ENCODE measurements around the gene OSCP1. TPM values are rescaled to one million over a fixed set of nuclear protein-coding genes. Genes with fewer than 3 reads are reported as not detected.

The OSCP1 gene
- total RNA-seq, 1 donor from 2014 or later = 17.1 TPM

GRCh38 chr1:36387141-36387949 lies 62.9 kb downstream of the OSCP1 start:
- DNase-seq (no peak), ATAC-seq (no peak)
- no peaks in the 10 kb centered on the region for H3K9me3 ChIP-seq
- no peaks in the 10 kb centered on the region for H3K27me3 ChIP-seq (ENCODE audit: low read depth)
- no peak for TF ChIP-seq CTCF (IDR thresholded peaks at IDR 0.05)
- intact Hi-C loops (cut with DNase I) = no loop called here
- peaks cover 31% of the 10 kb centered on the region for H3K36me3 ChIP-seq
- peak overlapping the region; percentile 99 for H3K4me3 ChIP-seq
- peak overlapping the region; percentile 97 for H3K27ac ChIP-seq
- H3K4me1 ChIP-seq = peaks cover 60% of the 10 kb centered on the region

DNA sequence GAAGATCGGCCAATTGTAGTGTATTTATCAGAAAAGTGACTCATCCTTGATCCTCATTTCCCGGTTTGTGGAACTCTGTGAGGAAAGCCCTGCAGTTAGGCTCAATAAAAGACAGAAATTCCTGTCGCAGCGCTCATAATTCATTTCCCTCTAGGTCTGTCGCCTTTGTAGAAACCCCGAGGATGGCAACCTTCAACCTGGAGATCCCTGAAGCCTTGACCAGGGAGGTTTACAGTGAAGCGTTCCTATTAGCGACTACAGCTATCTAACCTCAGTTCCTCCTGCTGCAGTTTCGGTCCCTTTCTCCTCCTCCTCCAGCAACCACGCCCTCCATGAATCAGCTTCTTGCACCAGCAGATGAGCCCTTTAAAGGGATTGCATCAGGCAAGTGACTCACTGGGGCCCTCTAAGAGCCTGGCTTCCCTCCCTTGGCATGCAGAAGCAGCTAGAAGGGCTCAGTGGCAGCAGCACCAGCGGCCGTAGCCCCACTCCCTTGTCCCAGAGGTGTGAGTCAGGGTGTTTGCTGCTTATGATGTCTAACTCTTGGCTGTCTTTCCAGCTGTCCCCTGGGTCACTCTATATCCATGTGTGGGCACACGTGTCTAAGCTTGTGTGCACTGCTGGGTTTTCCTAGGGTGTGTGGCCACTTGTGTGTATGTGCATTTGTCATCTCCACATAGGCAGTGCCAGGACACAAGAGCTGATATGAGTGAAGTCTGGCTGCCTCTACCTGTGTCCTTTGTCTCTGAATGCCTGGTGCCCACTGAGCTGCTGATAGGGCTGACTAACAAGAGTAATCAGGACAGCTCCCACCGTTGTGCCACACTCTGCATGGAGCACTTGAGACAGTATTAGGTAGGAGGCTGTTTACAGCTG lies 63.7 kb downstream of the OSCP1 start:
- ATAC-seq (peak; percentile 86 to 88), DNase-seq (peak; percentile 94)
- Histone ChIP-seq H3K4me1 (peaks cover 68% of the 10 kb centered on the region), H3K9me3 (no peaks in the 10 kb centered on the region), H3K27me3 (ENCODE audit: low read depth) (no peaks in the 10 kb centered on the region), H3K27ac (peak overlapping the region; percentile 97), H3K4me3 (peak overlapping the region; percentile 99), H3K36me3 (peaks cover 23% of the 10 kb centered on the region)
- TF ChIP-seq CTCF (IDR thresholded peaks at IDR 0.05) = no peak
- intact Hi-C loops (cut with DNase I) = no loop called here

DNA sequence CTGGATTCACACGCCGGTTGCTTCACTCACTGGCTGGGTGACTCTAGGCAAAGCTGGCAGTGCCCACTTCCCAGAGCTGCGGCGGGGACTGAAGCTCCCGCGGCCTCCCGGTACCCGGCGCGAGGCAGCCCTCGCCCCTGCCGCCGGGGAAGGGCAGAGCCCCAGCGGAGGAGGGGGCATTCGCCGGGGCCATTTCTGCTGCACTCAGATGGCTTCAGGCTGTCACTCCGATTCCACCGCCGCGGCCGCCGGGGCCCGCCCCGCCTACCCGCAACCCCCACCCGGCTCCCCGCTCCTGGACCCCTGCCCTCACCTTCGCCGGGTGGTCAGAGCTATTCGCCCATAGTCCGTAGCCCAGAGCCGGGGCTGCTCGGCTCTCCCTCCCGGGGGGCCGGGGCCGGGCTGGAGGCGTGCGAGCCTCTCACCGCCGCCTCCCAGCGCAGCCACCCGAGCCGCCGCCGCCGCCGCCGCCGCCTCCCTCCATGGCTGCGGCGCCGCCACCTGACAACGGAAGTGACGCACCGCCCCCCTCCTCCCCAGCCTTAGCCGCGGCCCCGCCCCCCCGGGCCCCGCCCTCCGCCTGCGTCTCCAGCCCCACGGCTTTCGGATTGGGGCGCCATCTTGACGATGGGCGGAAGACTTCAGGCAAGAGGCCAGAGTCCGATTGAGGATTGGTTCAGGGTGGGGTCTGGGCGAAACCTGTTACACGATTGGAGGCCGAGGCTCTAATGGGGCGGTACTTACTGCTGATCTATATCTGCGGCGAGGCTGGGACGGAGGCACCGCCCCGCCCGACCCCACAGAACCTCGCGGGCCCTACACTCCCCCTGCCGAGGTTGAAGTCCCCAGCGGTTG lies 64.6 kb downstream of the OSCP1 start, which contains the start of gene STK40:
Gene STK40, minus strand, starts transcription at position 515 of the 855 bp plus-strand sequence. CDS start 24,592 bp downstream, outside the sequence.
- no peak for TF ChIP-seq CTCF (IDR thresholded peaks at IDR 0.05)
- DNase-seq (peak; percentile 97), ATAC-seq (peak; percentile 92 to 95)
- Histone ChIP-seq H3K4me3 (peak within 1 kb of the TSS; percentile 99), H3K4me1 (peaks cover 73% of the 10 kb centered on the region), H3K36me3 (peaks cover 14% of the 10 kb centered on the region), H3K27me3 (ENCODE audit: low read depth) (no peaks in the 10 kb centered on the region), H3K9me3 (no peaks in the 10 kb centered on the region), H3K27ac (peak within 1 kb of the TSS; percentile 97)
- intact Hi-C loops (cut with DNase I) = no loop called here

DNA sequence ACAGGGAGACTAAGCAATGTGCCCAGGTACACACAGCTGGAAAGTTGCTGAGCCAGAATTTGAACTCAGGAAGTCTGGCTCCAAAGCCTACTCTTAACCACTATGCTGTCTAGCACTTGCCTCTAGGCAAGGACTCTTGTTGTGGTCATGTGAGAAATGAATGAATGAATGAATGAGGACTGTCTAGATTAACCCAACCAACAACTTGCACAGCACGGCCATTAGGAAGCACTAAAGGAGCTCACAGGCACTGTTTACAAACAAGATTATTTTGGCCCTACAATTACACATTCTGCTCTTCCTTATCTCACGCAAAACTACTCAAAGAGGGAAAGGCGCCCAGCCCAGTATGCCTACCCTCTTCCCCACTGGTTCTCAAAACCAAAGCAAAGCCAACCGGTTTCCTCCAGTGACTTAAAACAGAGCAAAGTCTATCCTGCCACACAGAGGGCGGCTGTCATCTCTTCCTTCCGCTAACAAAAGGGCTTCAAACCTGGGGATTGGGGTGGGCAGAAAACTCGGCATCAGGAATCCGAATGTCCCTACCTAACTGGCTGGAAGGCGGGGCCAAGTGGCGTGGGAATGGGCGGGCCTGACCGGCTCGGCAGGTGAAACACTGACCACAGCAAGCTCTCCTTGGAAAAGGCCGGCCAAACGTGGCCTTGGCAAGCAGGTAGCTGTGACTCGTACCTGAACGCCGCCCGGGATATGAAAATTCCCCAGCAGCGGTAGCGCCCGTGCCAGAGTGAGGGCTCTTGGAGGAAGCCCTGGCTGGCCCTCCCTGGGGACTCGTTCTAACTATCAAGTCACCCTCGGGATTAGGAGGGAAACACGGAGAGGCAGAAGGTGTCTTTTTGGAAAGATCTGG lies 65.5 kb downstream of the OSCP1 start:
- no peaks in the 10 kb centered on the region for H3K9me3 ChIP-seq
- peaks cover 7% of the 10 kb centered on the region for H3K36me3 ChIP-seq
- H3K27me3 ChIP-seq (ENCODE audit: low read depth) = no peaks in the 10 kb centered on the region
- H3K4me3 ChIP-seq = peak overlapping the region; percentile 99
- H3K4me1 ChIP-seq = peaks cover 75% of the 10 kb centered on the region
- DNase-seq = peak; percentile 90
- peak; percentile 29 to 58 for ATAC-seq
- no peak for TF ChIP-seq CTCF (IDR thresholded peaks at IDR 0.05)
- peak overlapping the region; percentile 97 for H3K27ac ChIP-seq
- intact Hi-C loops (cut with DNase I) = no loop called here
